Left lobe of liver (tissue), 2 donors: ENCODE results near the gene TP53AIP1. TPM values are rescaled to one million over a fixed set of nuclear protein-coding genes. Genes with fewer than 3 reads are reported as not detected.
A peak's percentile ranks its signal among the peaks of the same experiment; 100 is the strongest.
"Not testable (repeated sequence)": the region's sequence is repeated elsewhere in the genome, so short reads cannot be mapped to it uniquely, and the experiment has no call there.

Source experiments
- ATAC-seq: fragments of 200-7000 bp; cut with Tn5 transposase; one replicate; pipeline ENCODE4 v1.9.1; 2020; ENCODE audit warnings: mild to moderate bottlenecking, moderate library complexity
- DNase-seq: peaks from one replicate; pipeline ENCODE4 v3.0.0-alpha.2; 2020; ENCODE audit warnings: low spot score
- total RNA-seq: library from RNA; stranded (reverse); gene quantifications from one replicate; pipeline ENCODE4 v1.2.1, GENCODE V29; 2021
- donor health status: DM: no; HTN: no; CAD: no; lungs with moderate emphysema.
- donor health status: DM: no; HTN: yes; CAD: no.

The TP53AIP1 gene
- total RNA-seq, 1 donor from 2014 or later = not detected

DNA sequence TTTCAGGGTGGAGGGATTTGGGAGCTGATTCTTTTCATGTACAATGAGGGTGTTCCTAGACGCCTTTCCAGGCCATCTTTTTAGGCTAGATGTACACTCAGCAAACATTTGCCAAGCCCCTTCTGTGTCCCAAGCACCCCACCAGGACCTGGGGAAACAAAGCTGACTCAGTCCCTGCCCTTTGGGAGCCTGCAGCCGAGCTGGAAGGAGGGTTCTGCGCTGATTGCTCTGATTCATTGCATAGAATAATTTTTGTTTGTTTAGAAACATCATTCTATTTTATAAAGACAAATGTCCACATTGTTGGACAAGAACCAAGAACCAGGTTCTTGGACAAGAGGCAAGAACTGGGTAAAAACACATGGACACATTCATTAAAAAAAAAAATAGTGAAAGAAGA lies 16.7 kb downstream of the TP53AIP1 start:
- DNase-seq = no peak
- no peak for ATAC-seq

DNA sequence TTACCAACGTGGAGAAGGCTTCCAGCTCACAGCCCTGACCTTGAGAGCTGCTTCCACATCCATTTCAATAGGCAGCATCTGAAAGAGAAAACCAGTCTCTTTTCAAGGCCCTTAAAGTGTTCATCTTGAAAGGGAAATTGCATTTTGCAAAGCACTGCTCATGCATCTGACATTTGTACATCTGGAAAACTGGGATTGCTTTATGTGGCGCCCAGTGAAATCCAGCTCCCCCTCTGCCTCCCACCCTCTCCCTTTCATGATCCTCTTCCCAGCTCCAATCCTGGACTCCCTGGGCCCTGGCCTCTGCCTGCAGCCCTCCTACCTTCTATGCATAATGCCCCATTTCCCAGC lies 17.4 kb downstream of the TP53AIP1 start:
- ATAC-seq (no peak), DNase-seq (no peak)

DNA sequence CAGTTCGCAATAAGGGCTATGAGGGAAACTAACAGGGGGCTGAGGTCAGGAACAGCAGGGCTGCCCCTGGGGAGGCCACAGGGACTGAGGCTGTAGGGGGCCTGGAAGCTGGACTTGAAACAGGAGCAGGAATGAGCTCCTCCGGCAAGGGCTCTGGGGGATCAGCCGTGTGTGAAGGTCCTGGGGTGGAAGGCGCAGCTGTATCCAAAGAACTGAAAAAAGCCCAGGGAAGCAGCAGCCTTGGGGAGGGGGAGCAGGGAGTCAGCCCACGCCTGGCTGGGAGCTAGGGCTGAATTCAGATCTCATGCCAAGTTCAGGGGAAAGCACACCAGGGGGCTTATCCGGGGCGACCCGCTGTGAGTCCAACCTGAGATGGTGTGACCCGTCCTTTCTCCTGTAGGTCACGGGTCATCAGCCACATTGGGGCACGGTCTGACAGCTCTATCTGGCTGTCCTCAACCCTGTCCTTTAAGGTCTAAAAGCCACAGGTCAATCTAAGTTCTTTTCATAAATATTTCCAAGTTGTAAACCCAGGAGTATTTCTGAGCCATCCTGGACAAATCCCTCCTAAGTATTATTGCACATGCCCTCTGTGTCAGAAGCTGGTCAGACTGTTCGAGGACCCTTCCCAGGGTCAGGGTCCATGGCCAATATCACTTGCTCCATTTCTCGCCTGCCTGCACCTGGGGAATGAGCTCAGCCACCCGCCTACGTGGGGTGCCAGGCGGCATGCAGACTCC lies 18.0 kb downstream of the TP53AIP1 start:
- ATAC-seq (no peak), DNase-seq (no peak)

DNA sequence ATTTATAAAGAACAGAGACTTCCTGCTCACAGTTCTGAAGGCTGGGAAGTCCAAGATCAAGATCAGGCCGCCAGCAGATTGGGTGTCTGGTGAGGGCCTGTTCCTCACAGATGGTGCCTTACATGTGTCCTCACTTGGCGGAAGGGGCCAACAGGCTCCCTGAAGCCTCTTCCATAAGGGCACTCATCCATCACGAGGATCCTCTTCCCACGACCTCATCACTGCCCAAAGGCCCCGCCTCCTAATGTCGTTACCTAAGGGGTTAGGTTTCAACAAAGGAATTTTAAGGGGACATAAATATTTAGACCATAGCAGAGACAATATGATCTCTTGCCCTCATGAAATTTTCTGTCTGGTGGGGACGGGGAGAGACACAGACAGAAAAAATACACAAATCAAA lies 18.6 kb downstream of the TP53AIP1 start:
- no peak for DNase-seq
- no peak for ATAC-seq

GRCh38 chr11:128921793-128922192 lies 20.9 kb downstream of the TP53AIP1 start:
- ATAC-seq (no peak), DNase-seq (no peak)

DNA sequence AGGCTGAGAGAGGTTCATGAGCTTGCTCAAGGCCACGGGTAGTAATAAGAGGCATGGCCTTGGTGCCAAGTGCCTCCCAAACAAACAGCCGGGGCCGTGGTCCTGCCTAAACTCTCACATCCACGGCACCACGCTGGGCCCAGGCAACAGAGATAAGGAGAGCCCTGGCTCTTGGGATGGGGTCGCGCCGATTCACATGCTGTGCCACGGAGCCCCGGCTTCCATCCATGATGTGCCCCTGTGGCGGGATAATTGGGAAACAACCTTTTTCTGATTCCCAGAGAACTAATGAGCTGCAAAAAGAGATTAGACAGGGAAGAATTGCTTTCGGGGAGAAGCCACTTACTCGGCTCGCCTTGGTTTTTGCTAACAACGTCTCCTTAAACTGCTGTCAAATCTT lies 22.0 kb downstream of the TP53AIP1 start:
- no peak for ATAC-seq
- no peak for DNase-seq

GRCh38 chr11:128919635-128920034 lies 23.0 kb downstream of the TP53AIP1 start:
- DNase-seq, ATAC-seq: not testable (repeated sequence)

GRCh38 chr11:128919216-128919615 lies 23.5 kb downstream of the TP53AIP1 start:
- no peak for DNase-seq
- no peak for ATAC-seq

- ATAC-seq (no peak), DNase-seq (no peak)
Measured at GRCh38 chr11:128917144-128917724, 25.4 kb downstream of the TP53AIP1 start.

- no peak for ATAC-seq
- no peak for DNase-seq
Measured at GRCh38 chr11:128916681-128917080, 26.0 kb downstream of the TP53AIP1 start.

GRCh38 chr11:128916037-128916572 lies 26.6 kb downstream of the TP53AIP1 start:
- DNase-seq = no peak
- no peak for ATAC-seq

DNA sequence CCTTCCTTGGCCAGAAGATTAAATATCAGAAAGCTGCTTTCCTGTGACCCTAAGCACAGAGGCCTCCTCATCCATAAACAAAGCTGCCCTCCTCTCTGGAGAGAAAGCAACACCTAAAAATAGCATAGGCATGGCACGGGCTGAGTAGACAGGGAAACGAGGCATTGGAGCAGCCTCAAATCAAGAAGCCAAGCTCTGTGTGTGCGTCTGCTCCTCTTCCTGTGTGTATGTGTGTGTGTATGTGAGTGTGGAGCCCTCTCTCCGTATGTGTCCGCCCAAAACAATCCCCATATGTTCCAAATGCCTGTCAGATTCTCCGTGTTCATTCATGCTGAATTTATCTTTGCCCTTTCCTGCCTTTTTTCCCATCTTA lies 27.5 kb downstream of the TP53AIP1 start:
- DNase-seq = no peak
- ATAC-seq = no peak

- no peak for ATAC-seq
- DNase-seq = no peak
Measured at GRCh38 chr11:128914216-128915148, 28.2 kb downstream of the TP53AIP1 start.

GRCh38 chr11:128913806-128914205 lies 28.9 kb downstream of the TP53AIP1 start:
- ATAC-seq (no peak), DNase-seq (no peak)

GRCh38 chr11:128911701-128912100 lies 31.0 kb downstream of the TP53AIP1 start:
- DNase-seq (no peak), ATAC-seq (no peak)

DNA sequence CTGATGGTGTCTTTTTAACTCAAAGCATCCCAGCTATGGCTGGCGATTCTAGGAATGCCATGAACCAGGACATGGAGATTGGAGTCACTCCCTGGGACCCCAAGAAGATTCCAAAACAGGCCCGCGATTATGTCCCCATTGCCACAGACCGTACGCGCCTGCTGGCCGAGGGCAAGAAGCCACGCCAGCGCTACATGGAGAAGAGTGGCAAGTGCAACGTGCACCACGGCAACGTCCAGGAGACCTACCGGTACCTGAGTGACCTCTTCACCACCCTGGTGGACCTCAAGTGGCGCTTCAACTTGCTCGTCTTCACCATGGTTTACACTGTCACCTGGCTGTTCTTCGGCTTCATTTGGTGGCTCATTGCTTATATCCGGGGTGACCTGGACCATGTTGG lies 31.4 kb downstream of the TP53AIP1 start:
- no peak for ATAC-seq
- no peak for DNase-seq

DNA sequence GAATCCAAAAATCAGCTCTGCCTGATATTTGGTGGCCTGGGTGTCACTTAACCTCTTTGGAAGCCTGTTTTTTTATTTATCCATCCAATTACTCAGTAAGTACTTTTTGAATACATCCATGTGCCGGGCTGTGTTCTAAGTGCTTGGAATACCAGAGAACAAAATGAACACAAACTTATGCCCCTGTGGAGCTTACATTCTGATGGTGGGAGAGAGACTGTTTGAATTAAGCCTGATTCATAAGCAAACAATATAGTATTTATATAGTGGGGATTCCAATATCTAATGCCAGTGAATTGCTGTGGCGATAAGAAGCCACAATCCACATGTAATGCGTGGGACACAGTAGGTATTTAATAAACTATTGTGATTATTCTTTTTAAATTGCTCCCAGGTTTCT lies 32.1 kb downstream of the TP53AIP1 start:
- DNase-seq (no peak), ATAC-seq (no peak)

- ATAC-seq = no peak
- DNase-seq = no peak
Measured at GRCh38 chr11:128909438-128910125, 33.1 kb downstream of the TP53AIP1 start.

GRCh38 chr11:128908391-128909246 lies 34.1 kb downstream of the TP53AIP1 start:
- ATAC-seq = peak; percentile 26
- no peak for DNase-seq

DNA sequence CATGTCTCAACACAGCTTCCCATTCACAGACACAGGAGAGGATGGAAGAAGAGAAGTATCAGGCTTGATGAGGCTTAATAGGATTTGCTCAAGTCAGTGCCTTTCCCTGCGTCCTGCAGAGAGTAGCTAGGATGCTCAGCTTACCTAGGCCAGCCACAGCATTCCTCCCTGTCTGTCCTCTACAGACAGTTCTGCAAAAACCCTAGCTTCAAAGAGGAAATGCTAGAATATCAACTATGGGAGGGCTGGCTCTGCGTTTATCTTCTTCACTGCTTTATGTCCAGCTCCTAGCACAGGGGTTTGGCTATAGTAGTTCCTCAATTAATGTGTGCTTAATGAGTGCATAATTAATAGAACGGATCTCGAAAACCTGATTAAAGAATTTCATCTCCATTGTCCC lies 35.1 kb downstream of the TP53AIP1 start:
- DNase-seq = no peak
- no peak for ATAC-seq
